ENCODE results near the gene ZNG1B.
"Not testable (repeated sequence)": the region's sequence is repeated elsewhere in the genome, so short reads cannot be mapped to it uniquely, and the experiment has no call there.

DNA sequence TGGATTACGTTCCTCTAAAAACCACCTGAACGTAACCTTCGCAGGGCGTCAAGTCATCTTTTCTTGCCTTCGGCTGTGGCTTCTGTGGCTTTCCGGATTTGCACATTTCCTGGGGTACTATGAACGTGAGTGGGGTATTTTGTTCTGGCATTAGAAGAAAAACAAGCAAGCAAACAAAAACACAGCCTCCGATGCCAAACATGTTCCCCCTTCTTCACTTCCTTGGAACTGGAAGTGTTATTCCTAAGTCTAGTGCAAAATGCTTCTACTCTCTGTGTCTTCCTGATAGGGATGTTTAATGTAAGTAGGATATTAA, 63.2 kb downstream of the ZNG1B start:
- TF ChIP-seq, protein P1, sequence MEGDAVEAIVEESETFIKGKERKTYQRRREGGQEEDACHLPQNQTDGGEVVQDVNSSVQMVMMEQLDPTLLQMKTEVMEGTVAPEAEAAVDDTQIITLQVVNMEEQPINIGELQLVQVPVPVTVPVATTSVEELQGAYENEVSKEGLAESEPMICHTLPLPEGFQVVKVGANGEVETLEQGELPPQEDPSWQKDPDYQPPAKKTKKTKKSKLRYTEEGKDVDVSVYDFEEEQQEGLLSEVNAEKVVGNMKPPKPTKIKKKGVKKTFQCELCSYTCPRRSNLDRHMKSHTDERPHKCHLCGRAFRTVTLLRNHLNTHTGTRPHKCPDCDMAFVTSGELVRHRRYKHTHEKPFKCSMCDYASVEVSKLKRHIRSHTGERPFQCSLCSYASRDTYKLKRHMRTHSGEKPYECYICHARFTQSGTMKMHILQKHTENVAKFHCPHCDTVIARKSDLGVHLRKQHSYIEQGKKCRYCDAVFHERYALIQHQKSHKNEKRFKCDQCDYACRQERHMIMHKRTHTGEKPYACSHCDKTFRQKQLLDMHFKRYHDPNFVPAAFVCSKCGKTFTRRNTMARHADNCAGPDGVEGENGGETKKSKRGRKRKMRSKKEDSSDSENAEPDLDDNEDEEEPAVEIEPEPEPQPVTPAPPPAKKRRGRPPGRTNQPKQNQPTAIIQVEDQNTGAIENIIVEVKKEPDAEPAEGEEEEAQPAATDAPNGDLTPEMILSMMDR (IDR thresholded peaks at IDR 0.05; ENCODE audit: poor library complexity, severe bottlenecking) = not testable (repeated sequence)
- TF ChIP-seq EP300 (conservative IDR thresholded peaks at IDR 0.05; ENCODE audit: poor library complexity, severe bottlenecking); POLR2AphosphoS5 (IDR thresholded peaks at IDR 0.05); SMC3 (conservative IDR thresholded peaks at IDR 0.05; ENCODE audit: poor library complexity); EZH2 (IDR thresholded peaks at IDR 0.05; ENCODE audit: borderline replicate concordance, insufficient read depth, low read length, poor library complexity, severe bottlenecking); MXI1 (conservative IDR thresholded peaks at IDR 0.05; ENCODE audit: poor library complexity, severe bottlenecking); TAF1 (IDR thresholded peaks at IDR 0.05; ENCODE audit: low read depth): not testable (repeated sequence)
- TF ChIP-seq, protein P2, sequence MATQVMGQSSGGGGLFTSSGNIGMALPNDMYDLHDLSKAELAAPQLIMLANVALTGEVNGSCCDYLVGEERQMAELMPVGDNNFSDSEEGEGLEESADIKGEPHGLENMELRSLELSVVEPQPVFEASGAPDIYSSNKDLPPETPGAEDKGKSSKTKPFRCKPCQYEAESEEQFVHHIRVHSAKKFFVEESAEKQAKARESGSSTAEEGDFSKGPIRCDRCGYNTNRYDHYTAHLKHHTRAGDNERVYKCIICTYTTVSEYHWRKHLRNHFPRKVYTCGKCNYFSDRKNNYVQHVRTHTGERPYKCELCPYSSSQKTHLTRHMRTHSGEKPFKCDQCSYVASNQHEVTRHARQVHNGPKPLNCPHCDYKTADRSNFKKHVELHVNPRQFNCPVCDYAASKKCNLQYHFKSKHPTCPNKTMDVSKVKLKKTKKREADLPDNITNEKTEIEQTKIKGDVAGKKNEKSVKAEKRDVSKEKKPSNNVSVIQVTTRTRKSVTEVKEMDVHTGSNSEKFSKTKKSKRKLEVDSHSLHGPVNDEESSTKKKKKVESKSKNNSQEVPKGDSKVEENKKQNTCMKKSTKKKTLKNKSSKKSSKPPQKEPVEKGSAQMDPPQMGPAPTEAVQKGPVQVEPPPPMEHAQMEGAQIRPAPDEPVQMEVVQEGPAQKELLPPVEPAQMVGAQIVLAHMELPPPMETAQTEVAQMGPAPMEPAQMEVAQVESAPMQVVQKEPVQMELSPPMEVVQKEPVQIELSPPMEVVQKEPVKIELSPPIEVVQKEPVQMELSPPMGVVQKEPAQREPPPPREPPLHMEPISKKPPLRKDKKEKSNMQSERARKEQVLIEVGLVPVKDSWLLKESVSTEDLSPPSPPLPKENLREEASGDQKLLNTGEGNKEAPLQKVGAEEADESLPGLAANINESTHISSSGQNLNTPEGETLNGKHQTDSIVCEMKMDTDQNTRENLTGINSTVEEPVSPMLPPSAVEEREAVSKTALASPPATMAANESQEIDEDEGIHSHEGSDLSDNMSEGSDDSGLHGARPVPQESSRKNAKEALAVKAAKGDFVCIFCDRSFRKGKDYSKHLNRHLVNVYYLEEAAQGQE (IDR thresholded peaks at IDR 0.05; ENCODE audit: borderline replicate concordance) = not testable (repeated sequence)
